IMR-90 (cell line): ENCODE results near the gene ZNF879. TPM values are rescaled to one million over a fixed set of nuclear protein-coding genes. Genes with fewer than 3 reads are reported as not detected.

Source experiments
- ATAC-seq: fragments of 200-7000 bp; cut with Tn5 transposase; 2 replicates; pipeline ENCODE4 v1.9.1; 2020; ENCODE audit warnings: low read depth, mild to moderate bottlenecking, moderate library complexity
- BruUV-seq: library from RNA; stranded (reverse); fragments of 400-500 nt; replicated peaks from 2 replicates; lab custom pipeline; 2021; lab: Mats Ljungman, UMichigan
- CTCF ChIA-PET: fragments of 300-600 bp; formaldehyde crosslinking; extraction: SDS; loops from one replicate; lab custom pipeline; 2021; ENCODE audit warnings: antibody characterized with exemption; lab: Yijun Ruan, JAX
- POLR2A ChIA-PET: fragments of 300-600 bp; sonication (Branson Sonifier 250); formaldehyde crosslinking; loops from one replicate; lab custom pipeline; 2022; ENCODE audit warnings: antibody characterized with exemption; ENCODE audit not compliant: unreplicated experiment; lab: Charles Lee
- DNase-seq: peaks from one replicate; pipeline ENCODE4 v3.0.0; 2013
- H2AFZ ChIP-seq: replicated peaks from 2 replicates; pipeline ENCODE3; 2013; ENCODE audit warnings: low read length, mild to moderate bottlenecking; ENCODE audit not compliant: poor library complexity
- H2AK5ac ChIP-seq: 2 replicates; pipeline ENCODE4 v1.6.1; 2013; ENCODE audit warnings: low read depth, low read length, inconsistent platforms
- H2AK9ac ChIP-seq: replicated peaks from 2 replicates; pipeline ENCODE3; 2013; ENCODE audit warnings: mild to moderate bottlenecking, low read depth, low read length, moderate library complexity; ENCODE audit not compliant: poor library complexity
- H2BK120ac ChIP-seq: 2 replicates; pipeline ENCODE4 v1.6.1; 2013; ENCODE audit warnings: low read depth, low read length, inconsistent platforms
- H2BK15ac ChIP-seq: 3 replicates; pipeline ENCODE4 v1.6.1; 2013; ENCODE audit warnings: low read depth, low read length, inconsistent platforms
- H2BK20ac ChIP-seq: 2 replicates; pipeline ENCODE4 v1.6.1; 2013; ENCODE audit warnings: low read depth, mild to moderate bottlenecking, inconsistent platforms, low read length, moderate library complexity
- H2BK5ac ChIP-seq: 2 replicates; pipeline ENCODE4 v1.6.1; 2013; ENCODE audit warnings: mild to moderate bottlenecking, low read depth, low read length, inconsistent platforms; ENCODE audit not compliant: poor library complexity, severe bottlenecking
- H3K14ac ChIP-seq: replicated peaks from 2 replicates; pipeline ENCODE4 v1.6.1; 2013; ENCODE audit warnings: low read depth, low read length, inconsistent platforms
- H3K18ac ChIP-seq: 2 replicates; pipeline ENCODE4 v1.6.1; 2013; ENCODE audit warnings: low read depth, low read length, control low read depth
- H3K23ac ChIP-seq: 2 replicates; pipeline ENCODE4 v1.6.1; 2013; ENCODE audit warnings: low read depth, low read length, inconsistent platforms
- H3K27ac ChIP-seq: 2 replicates; pipeline ENCODE4 v1.5.1; 2013; ENCODE audit warnings: mild to moderate bottlenecking, control low read depth, low read length; ENCODE audit not compliant: insufficient read depth
- H3K27me3 ChIP-seq: 2 replicates; pipeline ENCODE4 v1.6.1; 2013; ENCODE audit warnings: low read length; ENCODE audit not compliant: control insufficient read depth, insufficient read depth
- H3K36me3 ChIP-seq: 2 replicates; pipeline ENCODE4 v1.6.1; 2013; ENCODE audit warnings: low read length, mixed read lengths; ENCODE audit not compliant: control insufficient read depth, insufficient read depth
- H3K4ac ChIP-seq: 2 replicates; pipeline ENCODE4 v1.6.1; 2013; ENCODE audit warnings: low read depth, low read length, inconsistent platforms
- H3K4me1 ChIP-seq: 2 replicates; pipeline ENCODE4 v1.6.1; 2013; ENCODE audit warnings: low read length, mixed read lengths; ENCODE audit not compliant: control insufficient read depth, insufficient read depth
- H3K4me2 ChIP-seq: 2 replicates; pipeline ENCODE4 v1.6.1; 2013; ENCODE audit warnings: low read depth, mild to moderate bottlenecking, control low read depth, low read length, moderate library complexity
- H3K4me3 ChIP-seq: 2 replicates; pipeline ENCODE4 v1.5.1; 2013; ENCODE audit warnings: low read depth, mild to moderate bottlenecking, control low read depth, low read length, moderate library complexity; ENCODE audit not compliant: insufficient read depth
- H3K56ac ChIP-seq: 2 replicates; pipeline ENCODE4 v1.6.1; 2013; ENCODE audit warnings: low read length, inconsistent platforms; ENCODE audit not compliant: insufficient read depth; ENCODE audit errors: extremely low read depth
- H3K79me1 ChIP-seq, 2 experiments: 2 replicates each; pipeline ENCODE4 v1.6.1; 2013; ENCODE audit warnings: low read length in 2 of 2, inconsistent platforms in 1 of 2, low read depth in 1 of 2
- H3K9ac ChIP-seq: 2 replicates; pipeline ENCODE4 v1.6.1; 2013; ENCODE audit warnings: low read depth, low read length, control low read depth
- H3K9me1 ChIP-seq: 2 replicates; pipeline ENCODE4 v1.6.1; 2013; ENCODE audit warnings: low read length, inconsistent platforms; ENCODE audit not compliant: insufficient read depth
- H3K9me3 ChIP-seq: 2 replicates; pipeline ENCODE4 v1.6.1; 2013; ENCODE audit warnings: low read length; ENCODE audit not compliant: control insufficient read depth, insufficient read depth
- H4K20me1 ChIP-seq: 2 replicates; pipeline ENCODE4 v1.6.1; 2013; ENCODE audit warnings: low read length, inconsistent platforms; ENCODE audit not compliant: insufficient read depth
- H4K5ac ChIP-seq: 2 replicates; pipeline ENCODE4 v1.6.1; 2013; ENCODE audit warnings: mild to moderate bottlenecking, low read depth, low read length, control low read depth
- H4K8ac ChIP-seq, 2 experiments: 2 replicates each; pipeline ENCODE4 v1.6.1; 2013; ENCODE audit warnings: low read depth in 2 of 2, low read length in 2 of 2, control low read depth in 1 of 2, inconsistent platforms in 1 of 2
- H4K91ac ChIP-seq: 2 replicates; pipeline ENCODE4 v1.6.1; 2013; ENCODE audit warnings: low read depth, low read length, inconsistent platforms; ENCODE audit not compliant: insufficient read depth
- BHLHE40 ChIP-seq: fragments of 150-350 bp; IDR thresholded peaks from 2 replicates; pipeline ENCODE4 v1.6.1; 2016; ENCODE audit warnings: mild to moderate bottlenecking, low read depth, low read length
- CEBPB ChIP-seq: IDR thresholded peaks from 2 replicates; pipeline ENCODE4 v1.6.1; 2012; ENCODE audit warnings: low read depth, low read length, improper control_type of control experiment
- CHD1 ChIP-seq: IDR thresholded peaks from 2 replicates; pipeline ENCODE4 v1.6.1; 2012; ENCODE audit warnings: low read depth, low read length, improper control_type of control experiment
- FOS ChIP-seq: fragments of 150-350 bp; IDR thresholded peaks from 2 replicates; pipeline ENCODE4 v1.6.1; 2016; ENCODE audit warnings: low read depth, low read length
- MAFK ChIP-seq: IDR thresholded peaks from 2 replicates; pipeline ENCODE4 v1.6.1; 2012; ENCODE audit warnings: low read depth, low read length, improper control_type of control experiment
- MAZ ChIP-seq: IDR thresholded peaks from 2 replicates; pipeline ENCODE4 v1.6.1; 2012; ENCODE audit warnings: low read depth, mild to moderate bottlenecking, low read length, improper control_type of control experiment, moderate library complexity, borderline replicate concordance
- MXI1 ChIP-seq: IDR thresholded peaks from 2 replicates; pipeline ENCODE4 v1.6.1; 2012; ENCODE audit warnings: low read depth, mild to moderate bottlenecking, low read length, moderate library complexity, borderline replicate concordance
- NFE2L2 ChIP-seq: fragments of 150-350 bp; IDR thresholded peaks from 2 replicates; pipeline ENCODE4 v1.6.1; 2016; ENCODE audit warnings: low read depth, mild to moderate bottlenecking, low read length
- POLR2A ChIP-seq: IDR thresholded peaks from 2 replicates; pipeline ENCODE4 v1.6.1; 2012; ENCODE audit warnings: mild to moderate bottlenecking, low read depth, low read length
- RAD21 ChIP-seq: IDR thresholded peaks from 2 replicates; pipeline ENCODE4 v1.6.1; 2012; ENCODE audit warnings: low read length, improper control_type of control experiment
- RCOR1 ChIP-seq: IDR thresholded peaks from 2 replicates; pipeline ENCODE4 v1.6.1; 2012; ENCODE audit warnings: mild to moderate bottlenecking, low read length, improper control_type of control experiment; ENCODE audit not compliant: insufficient replicate concordance
- RFX5 ChIP-seq: IDR thresholded peaks from 2 replicates; pipeline ENCODE4 v1.8.0; 2012; ENCODE audit warnings: low read depth, mild to moderate bottlenecking, low read length, moderate library complexity
- SMC3 ChIP-seq: fragments of 150-350 bp; IDR thresholded peaks from 2 replicates; pipeline ENCODE4 v1.6.1; 2016; ENCODE audit warnings: low read depth, mild to moderate bottlenecking, antibody characterized with exemption, low read length, moderate library complexity
- WGBS, 2 experiments: methylation state at CpG; one replicate each; pipeline versions ENCODE4 v1.1.5 to v1.1.7; 2013; ENCODE audit warnings: missing lambda C conversion rate in 2 of 2; ENCODE audit not compliant: insufficient read length in 1 of 2; ENCODE audit errors: extremely low coverage in 2 of 2; 5-methylcytosine and 5-hydroxymethylcytosine counted together
- dilution Hi-C: fragments of 300-500 bp; cut with HindIII; formaldehyde crosslinking; loops from one replicate; pipeline ENCODE4 v1.14.3; 2018; ENCODE audit warnings: low sequenced_read_pairs; ENCODE audit not compliant: unreplicated experiment
- in situ Hi-C: fragments of 300-500 bp; cut with MboI; formaldehyde crosslinking; loops from 3 replicates; pipeline ENCODE4 v1.14.3; 2019; ENCODE audit warnings: low sequenced_read_pairs, inconsistent platforms, mixed read lengths
- intact Hi-C: fragments of 100-400 bp; cut with micrococcal nuclease; formaldehyde crosslinking; loops from 2 replicates; pipeline ENCODE4 v1.10.0; 2022
- polyA plus RNA-seq, 3 experiments: library from polyadenylated mRNA; depleted of rRNA; stranded (reverse); fragments of >200 nt; gene quantifications; 2 replicates each; pipeline ENCODE4 v1.2.3, GENCODE V29; 2012; ENCODE audit warnings: low replicate concordance in 1 of 3
- total RNA-seq: library from RNA; depleted of rRNA; stranded (reverse); fragments of >200 nt; gene quantifications from 2 replicates; pipeline ENCODE4 v1.2.3, GENCODE V29; 2012
- TF ChIP-seq, protein P1 (sequence below): fragments of 150-350 bp; IDR thresholded peaks from 2 replicates; pipeline ENCODE4 v1.6.1; 2016; ENCODE audit warnings: low read depth, mild to moderate bottlenecking, low read length, moderate library complexity, borderline replicate concordance
- TF ChIP-seq, protein P2 (sequence below): fragments of 150-350 bp; IDR thresholded peaks from 2 replicates; pipeline ENCODE4 v1.6.1; 2017; ENCODE audit warnings: mild to moderate bottlenecking, antibody characterized with exemption, low read length, low read depth
- TF ChIP-seq, protein P3 (sequence below): conservative IDR thresholded peaks from 2 replicates; pipeline ENCODE4 v1.5.1; 2012; ENCODE audit warnings: mild to moderate bottlenecking, low read depth, low read length, improper control_type of control experiment

Gene ZNF879
- total and polyA plus RNA-seq, 2 of the 4 experiments (the other 2 are of a cell fraction) = 1.4 to 3.4 TPM

DNA sequence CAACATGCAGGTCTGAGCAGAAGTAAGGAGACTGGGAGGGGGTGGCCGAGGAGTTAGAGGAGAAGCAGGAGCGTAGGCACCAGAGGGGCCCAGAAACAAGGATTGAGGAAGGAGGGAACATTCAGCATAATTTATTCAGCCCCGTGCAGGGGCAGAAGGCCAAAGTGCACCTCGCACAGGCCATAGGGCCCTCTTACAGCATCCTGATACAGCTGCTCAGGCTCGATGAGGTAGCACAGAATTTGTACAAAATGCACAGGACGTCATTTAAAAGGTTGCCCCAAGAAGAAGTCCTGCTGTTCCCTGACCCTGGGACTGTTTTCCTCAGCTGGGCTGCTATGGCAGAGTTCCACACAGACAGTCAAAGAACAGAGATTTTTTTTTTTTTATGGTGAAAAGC, 26.4 kb upstream of the ZNF879 start:
- no peak overlapping the region for H2BK15ac ChIP-seq
- no peak overlapping the region for H4K91ac ChIP-seq
- no peak overlapping the region for H2AK5ac ChIP-seq
- CTCF ChIA-PET = no interaction called here
- H3K36me3 ChIP-seq = no peaks in the 10 kb centered on the region
- intact Hi-C loops (no loop called here), in situ Hi-C loops (no loop called here), dilution Hi-C loops (no loop called here)
- H3K4me3 ChIP-seq = no peak overlapping the region
- H3K27me3 ChIP-seq = peaks cover 2% of the 10 kb centered on the region; the same call in 1 of the 2 replicates
- H3K9ac ChIP-seq = no peak overlapping the region
- H3K14ac ChIP-seq = no peak overlapping the region
- POLR2A ChIA-PET = no interaction called here
- no peak overlapping the region for H3K4me2 ChIP-seq
- 32% methylated on average over 3 of the region's 6 CpGs; no CpG with 5 or more reads in 1 of the 2 experiments for WGBS, 2 experiments
- no peak for TF ChIP-seq MAZ
- TF ChIP-seq SMC3 = no peak
- no peak for TF ChIP-seq MAFK
- TF ChIP-seq, protein P1, sequence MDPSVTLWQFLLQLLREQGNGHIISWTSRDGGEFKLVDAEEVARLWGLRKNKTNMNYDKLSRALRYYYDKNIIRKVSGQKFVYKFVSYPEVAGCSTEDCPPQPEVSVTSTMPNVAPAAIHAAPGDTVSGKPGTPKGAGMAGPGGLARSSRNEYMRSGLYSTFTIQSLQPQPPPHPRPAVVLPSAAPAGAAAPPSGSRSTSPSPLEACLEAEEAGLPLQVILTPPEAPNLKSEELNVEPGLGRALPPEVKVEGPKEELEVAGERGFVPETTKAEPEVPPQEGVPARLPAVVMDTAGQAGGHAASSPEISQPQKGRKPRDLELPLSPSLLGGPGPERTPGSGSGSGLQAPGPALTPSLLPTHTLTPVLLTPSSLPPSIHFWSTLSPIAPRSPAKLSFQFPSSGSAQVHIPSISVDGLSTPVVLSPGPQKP = no peak
- TF ChIP-seq BHLHE40 = no peak
- no peak for TF ChIP-seq RFX5
- TF ChIP-seq, protein P2, sequence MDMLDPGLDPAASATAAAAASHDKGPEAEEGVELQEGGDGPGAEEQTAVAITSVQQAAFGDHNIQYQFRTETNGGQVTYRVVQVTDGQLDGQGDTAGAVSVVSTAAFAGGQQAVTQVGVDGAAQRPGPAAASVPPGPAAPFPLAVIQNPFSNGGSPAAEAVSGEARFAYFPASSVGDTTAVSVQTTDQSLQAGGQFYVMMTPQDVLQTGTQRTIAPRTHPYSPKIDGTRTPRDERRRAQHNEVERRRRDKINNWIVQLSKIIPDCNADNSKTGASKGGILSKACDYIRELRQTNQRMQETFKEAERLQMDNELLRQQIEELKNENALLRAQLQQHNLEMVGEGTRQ = no peak
- TF ChIP-seq RCOR1 = no peak
- no peak for TF ChIP-seq NFE2L2
- TF ChIP-seq CEBPB = no peak
- no peak for TF ChIP-seq RAD21
- no peak for TF ChIP-seq POLR2A
- TF ChIP-seq, protein P3, sequence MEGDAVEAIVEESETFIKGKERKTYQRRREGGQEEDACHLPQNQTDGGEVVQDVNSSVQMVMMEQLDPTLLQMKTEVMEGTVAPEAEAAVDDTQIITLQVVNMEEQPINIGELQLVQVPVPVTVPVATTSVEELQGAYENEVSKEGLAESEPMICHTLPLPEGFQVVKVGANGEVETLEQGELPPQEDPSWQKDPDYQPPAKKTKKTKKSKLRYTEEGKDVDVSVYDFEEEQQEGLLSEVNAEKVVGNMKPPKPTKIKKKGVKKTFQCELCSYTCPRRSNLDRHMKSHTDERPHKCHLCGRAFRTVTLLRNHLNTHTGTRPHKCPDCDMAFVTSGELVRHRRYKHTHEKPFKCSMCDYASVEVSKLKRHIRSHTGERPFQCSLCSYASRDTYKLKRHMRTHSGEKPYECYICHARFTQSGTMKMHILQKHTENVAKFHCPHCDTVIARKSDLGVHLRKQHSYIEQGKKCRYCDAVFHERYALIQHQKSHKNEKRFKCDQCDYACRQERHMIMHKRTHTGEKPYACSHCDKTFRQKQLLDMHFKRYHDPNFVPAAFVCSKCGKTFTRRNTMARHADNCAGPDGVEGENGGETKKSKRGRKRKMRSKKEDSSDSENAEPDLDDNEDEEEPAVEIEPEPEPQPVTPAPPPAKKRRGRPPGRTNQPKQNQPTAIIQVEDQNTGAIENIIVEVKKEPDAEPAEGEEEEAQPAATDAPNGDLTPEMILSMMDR = no peak
- no peak for TF ChIP-seq FOS
- no peak for TF ChIP-seq CHD1
- TF ChIP-seq MXI1 = no peak
- H3K56ac ChIP-seq = no peak overlapping the region
- no peak overlapping the region for H4K5ac ChIP-seq
- no peak overlapping the region for H3K4ac ChIP-seq
- BruUV-seq = no TSS peak
- H2AFZ ChIP-seq = no peak overlapping the region
- H3K79me1 ChIP-seq = no peaks in the 10 kb centered on the region
- H3K18ac ChIP-seq = no peak overlapping the region
- H3K9me3 ChIP-seq = peaks cover 37% of the 10 kb centered on the region
- no peak overlapping the region for H2AK9ac ChIP-seq
- no peak overlapping the region for H2BK120ac ChIP-seq
- H2BK20ac ChIP-seq = no peak overlapping the region
- DNase-seq (no peak), ATAC-seq (no peak)
- no peaks in the 10 kb centered on the region for H4K20me1 ChIP-seq
- no peak overlapping the region for H3K23ac ChIP-seq
- H4K8ac ChIP-seq = no peak overlapping the region
- no peak overlapping the region for H2BK5ac ChIP-seq
- H3K27ac ChIP-seq = no peak overlapping the region
- H3K9me1 ChIP-seq = no peaks in the 10 kb centered on the region
- H3K4me1 ChIP-seq = no peaks in the 10 kb centered on the region
